DOHH2 (cell line): ENCODE data around the gene MESD.

Experiments
- EZH2phosphoT487 ChIP-seq: fragments of 200-600 bp; sonication (generic); IDR thresholded peaks from 2 replicates; pipeline ENCODE4 v1.6.1; 2017; ENCODE audit warnings: borderline replicate concordance, mild to moderate bottlenecking, antibody characterized with exemption, low read length, moderate library complexity, mixed read lengths
- TF ChIP-seq, protein P1 (sequence below): fragments of 200-600 bp; sonication (generic); IDR thresholded peaks from one replicate; pipeline ENCODE4 v1.5.1; 2014; ENCODE audit warnings: antibody characterized with exemption, mild to moderate bottlenecking, low read depth, low read length; ENCODE audit not compliant: poor library complexity, severe bottlenecking

DNA sequence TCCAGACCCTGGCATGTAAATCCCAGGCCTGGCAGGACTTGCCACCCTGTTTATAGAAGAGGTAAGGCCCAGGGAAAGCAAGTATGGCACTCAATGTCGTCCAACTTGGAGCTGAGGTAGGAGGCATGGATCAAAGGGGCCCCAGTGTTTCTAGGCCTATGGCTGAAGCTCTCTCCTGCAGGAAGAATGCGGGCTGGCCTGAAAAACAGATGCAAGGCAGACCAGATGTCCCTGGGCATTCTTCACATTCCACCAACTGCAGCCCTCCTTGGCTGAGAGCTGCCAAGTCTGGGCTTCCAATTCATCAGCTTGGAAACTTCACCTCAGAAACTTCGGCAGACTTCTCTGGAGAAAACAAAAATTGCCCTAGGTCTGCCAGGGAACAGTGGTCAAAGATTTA is 22.2 kb downstream of the MESD start:
- TF ChIP-seq, protein P1, sequence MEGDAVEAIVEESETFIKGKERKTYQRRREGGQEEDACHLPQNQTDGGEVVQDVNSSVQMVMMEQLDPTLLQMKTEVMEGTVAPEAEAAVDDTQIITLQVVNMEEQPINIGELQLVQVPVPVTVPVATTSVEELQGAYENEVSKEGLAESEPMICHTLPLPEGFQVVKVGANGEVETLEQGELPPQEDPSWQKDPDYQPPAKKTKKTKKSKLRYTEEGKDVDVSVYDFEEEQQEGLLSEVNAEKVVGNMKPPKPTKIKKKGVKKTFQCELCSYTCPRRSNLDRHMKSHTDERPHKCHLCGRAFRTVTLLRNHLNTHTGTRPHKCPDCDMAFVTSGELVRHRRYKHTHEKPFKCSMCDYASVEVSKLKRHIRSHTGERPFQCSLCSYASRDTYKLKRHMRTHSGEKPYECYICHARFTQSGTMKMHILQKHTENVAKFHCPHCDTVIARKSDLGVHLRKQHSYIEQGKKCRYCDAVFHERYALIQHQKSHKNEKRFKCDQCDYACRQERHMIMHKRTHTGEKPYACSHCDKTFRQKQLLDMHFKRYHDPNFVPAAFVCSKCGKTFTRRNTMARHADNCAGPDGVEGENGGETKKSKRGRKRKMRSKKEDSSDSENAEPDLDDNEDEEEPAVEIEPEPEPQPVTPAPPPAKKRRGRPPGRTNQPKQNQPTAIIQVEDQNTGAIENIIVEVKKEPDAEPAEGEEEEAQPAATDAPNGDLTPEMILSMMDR, result no peak
- no peak for TF ChIP-seq EZH2phosphoT487
